ENCODE data around the gene CADPS2. TPM values are rescaled to one million over a fixed set of nuclear protein-coding genes. Genes with fewer than 3 reads are reported as not detected.

The CADPS2 gene
- 4.3 and 6.1 TPM in 2 replicates for total RNA-seq
- long read RNA-seq, partial matches to known transcripts: 2 of 4 reads
- long read RNA-seq, other reads (novel, unspliced or antisense): 2 of 4 reads

DNA sequence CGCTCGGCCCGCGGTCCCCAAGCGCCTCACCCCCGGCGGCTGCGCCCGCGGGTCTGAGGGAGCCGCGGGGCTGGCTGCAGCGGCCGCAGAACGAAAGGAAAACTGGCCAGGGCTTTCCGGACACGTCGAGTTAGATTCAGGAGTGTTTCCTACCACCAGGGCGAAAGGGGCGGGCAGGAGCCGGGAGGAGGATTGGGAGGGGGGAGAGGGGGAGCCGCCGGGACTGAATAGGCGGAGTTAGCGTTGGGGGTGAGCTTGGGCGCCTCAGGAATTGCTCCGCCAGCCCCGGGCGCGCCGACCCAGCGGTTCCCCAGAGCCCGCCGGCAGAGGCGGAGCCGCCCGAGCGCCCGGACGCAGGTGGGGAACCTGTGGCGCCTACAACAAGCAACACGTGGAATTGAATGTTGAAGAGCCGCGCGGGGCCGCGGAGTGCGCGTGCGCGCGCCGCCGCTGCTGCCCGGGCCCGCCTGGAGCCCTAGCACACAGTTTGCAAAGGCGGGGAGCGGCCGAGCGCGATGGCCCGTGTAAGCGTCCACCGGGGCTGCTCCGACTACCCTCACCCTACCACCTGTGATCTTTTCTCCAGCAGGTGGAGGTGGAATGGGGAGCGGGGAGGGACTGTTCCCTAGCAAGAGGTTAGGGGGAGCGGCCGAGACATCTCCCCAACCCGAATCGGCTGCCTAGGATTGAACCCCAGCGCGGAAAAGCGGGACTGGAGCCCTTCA lies at the start of gene CADPS2:
TSS of gene CADPS2 (minus strand) at position 104 of the 725 bp plus-strand sequence. CDS start 123 bp downstream, outside the sequence.
- Mint-ChIP-seq H3K4me3 (ENCODE audit: low read depth) (peak within 1 kb of the TSS; percentile 87), H3K9me3 (ENCODE audit: low read depth) (no peaks in the 10 kb centered on the region), H3K4me1 (ENCODE audit: low read depth) (peaks cover 22% of the 10 kb centered on the region), H3K27ac (peak within 1 kb of the TSS; percentile 86), H3K36me3 (ENCODE audit: insufficient read depth) (no peaks in the 10 kb centered on the region), H3K27me3 (peaks cover 41% of the 10 kb centered on the region)
- DNase-seq (ENCODE audit: low spot score, unreplicated experiment): peak; percentile 68
- TF ChIP-seq, protein P1, sequence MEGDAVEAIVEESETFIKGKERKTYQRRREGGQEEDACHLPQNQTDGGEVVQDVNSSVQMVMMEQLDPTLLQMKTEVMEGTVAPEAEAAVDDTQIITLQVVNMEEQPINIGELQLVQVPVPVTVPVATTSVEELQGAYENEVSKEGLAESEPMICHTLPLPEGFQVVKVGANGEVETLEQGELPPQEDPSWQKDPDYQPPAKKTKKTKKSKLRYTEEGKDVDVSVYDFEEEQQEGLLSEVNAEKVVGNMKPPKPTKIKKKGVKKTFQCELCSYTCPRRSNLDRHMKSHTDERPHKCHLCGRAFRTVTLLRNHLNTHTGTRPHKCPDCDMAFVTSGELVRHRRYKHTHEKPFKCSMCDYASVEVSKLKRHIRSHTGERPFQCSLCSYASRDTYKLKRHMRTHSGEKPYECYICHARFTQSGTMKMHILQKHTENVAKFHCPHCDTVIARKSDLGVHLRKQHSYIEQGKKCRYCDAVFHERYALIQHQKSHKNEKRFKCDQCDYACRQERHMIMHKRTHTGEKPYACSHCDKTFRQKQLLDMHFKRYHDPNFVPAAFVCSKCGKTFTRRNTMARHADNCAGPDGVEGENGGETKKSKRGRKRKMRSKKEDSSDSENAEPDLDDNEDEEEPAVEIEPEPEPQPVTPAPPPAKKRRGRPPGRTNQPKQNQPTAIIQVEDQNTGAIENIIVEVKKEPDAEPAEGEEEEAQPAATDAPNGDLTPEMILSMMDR (IDR thresholded peaks at IDR 0.05; ENCODE audit: unreplicated experiment): peak; percentile 22

DNA sequence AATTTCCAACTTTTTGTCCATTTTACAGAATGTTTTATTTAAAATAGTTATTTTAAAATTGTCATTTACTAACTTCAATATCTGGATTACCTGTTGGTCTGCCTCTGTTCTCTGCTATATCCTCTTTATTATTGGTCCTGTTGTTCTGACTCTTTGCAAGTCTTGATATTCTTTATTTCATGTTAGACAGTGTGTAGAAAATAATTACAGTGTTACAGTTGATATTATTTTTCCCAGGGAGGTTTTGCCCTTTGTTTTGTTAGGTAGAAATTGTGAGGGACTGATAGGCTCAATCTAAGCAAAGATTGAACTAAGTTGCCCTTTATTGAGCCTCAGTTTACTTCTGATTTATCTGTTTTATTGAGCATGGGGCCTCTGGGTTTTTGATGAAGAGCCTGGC lies 49.4 kb upstream of the CADPS2 start:
- DNase-seq (ENCODE audit: low spot score, unreplicated experiment): no peak
- TF ChIP-seq, protein P1 (IDR thresholded peaks at IDR 0.05; ENCODE audit: unreplicated experiment): no peak
- Mint-ChIP-seq H3K27me3 (no peaks in the 10 kb centered on the region), H3K36me3 (ENCODE audit: insufficient read depth) (no peaks in the 10 kb centered on the region), H3K4me3 (ENCODE audit: low read depth) (no peak overlapping the region), H3K27ac (no peak overlapping the region), H3K9me3 (ENCODE audit: low read depth) (peaks cover 3% of the 10 kb centered on the region), H3K4me1 (ENCODE audit: low read depth) (no peaks in the 10 kb centered on the region)

DNA sequence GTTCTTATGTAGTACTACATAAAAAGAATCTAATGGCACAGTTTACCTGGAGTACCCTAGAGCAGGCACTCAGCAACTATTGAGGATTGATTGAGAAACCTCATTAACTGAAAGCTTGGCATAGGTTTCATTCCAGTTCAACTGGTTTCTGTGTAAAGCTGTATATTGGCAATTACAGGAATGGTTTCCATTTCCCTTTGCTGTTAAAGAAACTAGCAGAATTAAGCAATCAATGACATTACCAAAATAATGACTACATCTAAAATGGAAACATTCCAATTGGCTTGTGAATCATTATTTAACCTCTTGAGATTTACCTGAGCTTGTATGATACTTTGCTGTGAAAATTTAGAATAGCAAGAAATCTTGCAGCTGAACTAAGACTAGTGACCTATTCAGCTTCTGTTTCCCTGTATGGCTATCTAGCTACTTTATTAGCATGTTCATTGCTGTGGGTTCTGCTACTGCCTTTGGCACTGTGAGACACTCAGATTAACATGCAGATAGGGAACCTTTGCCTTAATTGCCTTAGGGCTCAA lies 33.5 kb upstream of the CADPS2 start:
- peaks cover 12% of the 10 kb centered on the region for H3K4me1 Mint-ChIP-seq (ENCODE audit: low read depth)
- TF ChIP-seq, protein P1 (IDR thresholded peaks at IDR 0.05; ENCODE audit: unreplicated experiment): no peak
- H3K4me3 Mint-ChIP-seq (ENCODE audit: low read depth): no peak overlapping the region
- no peak for DNase-seq (ENCODE audit: low spot score, unreplicated experiment)
- no peaks in the 10 kb centered on the region for H3K9me3 Mint-ChIP-seq (ENCODE audit: low read depth)
- no peak overlapping the region for H3K27ac Mint-ChIP-seq
- no peaks in the 10 kb centered on the region for H3K27me3 Mint-ChIP-seq
- no peaks in the 10 kb centered on the region for H3K36me3 Mint-ChIP-seq (ENCODE audit: insufficient read depth)

DNA sequence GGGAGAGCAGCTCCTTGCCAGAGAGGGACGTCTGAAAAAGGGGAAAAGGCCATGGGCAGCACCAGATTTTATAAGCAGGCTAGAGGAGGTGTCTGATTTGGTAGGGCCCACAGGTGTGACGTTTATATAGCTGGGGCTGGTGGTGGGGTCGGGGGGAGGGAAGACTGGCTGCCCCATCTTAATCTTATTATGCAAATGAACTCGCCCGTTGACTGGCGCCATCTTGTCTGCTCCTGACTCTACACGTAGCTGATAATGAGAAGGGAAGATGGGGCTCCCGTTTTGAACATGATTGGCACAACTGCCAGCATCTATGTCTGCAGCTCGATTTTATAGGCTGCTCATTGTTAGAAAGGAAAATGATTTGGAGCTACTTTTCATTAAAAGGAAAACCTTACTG lies 28.6 kb upstream of the CADPS2 start:
- Mint-ChIP-seq H3K4me3 (ENCODE audit: low read depth) (no peak overlapping the region), H3K36me3 (ENCODE audit: insufficient read depth) (no peaks in the 10 kb centered on the region), H3K27me3 (no peaks in the 10 kb centered on the region), H3K4me1 (ENCODE audit: low read depth) (peaks cover 7% of the 10 kb centered on the region), H3K9me3 (ENCODE audit: low read depth) (peaks cover 2% of the 10 kb centered on the region), H3K27ac (no peak overlapping the region)
- no peak for DNase-seq (ENCODE audit: low spot score, unreplicated experiment)
- TF ChIP-seq, protein P1 (IDR thresholded peaks at IDR 0.05; ENCODE audit: unreplicated experiment): no peak

DNA sequence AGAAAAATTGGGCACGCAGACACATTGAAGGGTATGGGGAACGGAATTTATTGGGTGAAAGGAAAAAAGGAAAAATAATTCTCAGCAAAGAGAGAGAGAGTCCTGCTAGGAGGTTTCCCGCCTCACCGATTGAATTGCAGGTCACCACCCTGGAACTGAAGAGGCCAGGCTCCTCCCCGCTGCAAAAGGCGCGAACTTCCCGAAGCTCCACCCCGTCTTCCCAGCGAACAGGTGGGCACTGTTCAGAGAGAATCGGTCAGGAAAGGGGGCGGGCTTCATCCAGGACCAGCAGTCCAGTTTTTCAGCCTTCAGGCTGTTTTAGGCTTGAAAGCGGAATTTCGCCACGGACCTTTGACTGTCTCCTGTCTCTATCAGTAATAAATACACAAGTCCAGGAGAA lies 27.3 kb upstream of the CADPS2 start:
- H3K27ac Mint-ChIP-seq: no peak overlapping the region
- no peak for DNase-seq (ENCODE audit: low spot score, unreplicated experiment)

More for the DNA sequence above, 27.3 kb upstream of the CADPS2 start:
- no peaks in the 10 kb centered on the region for H3K36me3 Mint-ChIP-seq (ENCODE audit: insufficient read depth)
- peaks cover 2% of the 10 kb centered on the region for H3K9me3 Mint-ChIP-seq (ENCODE audit: low read depth)
- TF ChIP-seq, protein P1 (IDR thresholded peaks at IDR 0.05; ENCODE audit: unreplicated experiment): no peak
- no peak overlapping the region for H3K4me3 Mint-ChIP-seq (ENCODE audit: low read depth)
- H3K4me1 Mint-ChIP-seq (ENCODE audit: low read depth): no peaks in the 10 kb centered on the region
- H3K27me3 Mint-ChIP-seq: no peaks in the 10 kb centered on the region

All from progenitor cell of endocrine pancreas (in vitro differentiated cells).